Measurements from ENCODE around the gene OXER1.

Gene OXER1, protein sequence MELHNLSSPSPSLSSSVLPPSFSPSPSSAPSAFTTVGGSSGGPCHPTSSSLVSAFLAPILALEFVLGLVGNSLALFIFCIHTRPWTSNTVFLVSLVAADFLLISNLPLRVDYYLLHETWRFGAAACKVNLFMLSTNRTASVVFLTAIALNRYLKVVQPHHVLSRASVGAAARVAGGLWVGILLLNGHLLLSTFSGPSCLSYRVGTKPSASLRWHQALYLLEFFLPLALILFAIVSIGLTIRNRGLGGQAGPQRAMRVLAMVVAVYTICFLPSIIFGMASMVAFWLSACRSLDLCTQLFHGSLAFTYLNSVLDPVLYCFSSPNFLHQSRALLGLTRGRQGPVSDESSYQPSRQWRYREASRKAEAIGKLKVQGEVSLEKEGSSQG

DNA sequence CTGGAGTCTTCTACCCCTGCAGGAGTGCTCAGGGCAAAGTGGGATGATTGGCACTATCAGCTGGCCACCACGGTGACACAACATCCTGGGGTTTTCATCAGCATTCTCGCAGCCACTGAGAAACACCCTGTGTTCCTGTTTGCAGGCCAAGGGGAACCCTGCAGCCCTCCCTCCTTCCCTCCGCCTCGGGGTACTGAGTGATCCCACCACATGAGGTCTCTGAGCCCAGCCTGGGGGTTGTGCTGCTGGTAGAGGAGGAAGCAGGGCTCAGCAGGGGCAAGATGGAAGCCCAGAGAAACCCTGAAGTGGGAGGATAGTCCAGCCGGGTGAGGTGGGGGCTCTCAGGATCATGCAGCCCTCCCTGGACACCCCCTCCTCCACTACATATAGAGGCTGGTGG is at the start of gene OXER1:
Gene OXER1 (minus strand): TSS at position 40 of the 400 bp plus-strand sequence. CDS start 73 bp downstream, outside the sequence.
- DNase-seq = no peak

DNA sequence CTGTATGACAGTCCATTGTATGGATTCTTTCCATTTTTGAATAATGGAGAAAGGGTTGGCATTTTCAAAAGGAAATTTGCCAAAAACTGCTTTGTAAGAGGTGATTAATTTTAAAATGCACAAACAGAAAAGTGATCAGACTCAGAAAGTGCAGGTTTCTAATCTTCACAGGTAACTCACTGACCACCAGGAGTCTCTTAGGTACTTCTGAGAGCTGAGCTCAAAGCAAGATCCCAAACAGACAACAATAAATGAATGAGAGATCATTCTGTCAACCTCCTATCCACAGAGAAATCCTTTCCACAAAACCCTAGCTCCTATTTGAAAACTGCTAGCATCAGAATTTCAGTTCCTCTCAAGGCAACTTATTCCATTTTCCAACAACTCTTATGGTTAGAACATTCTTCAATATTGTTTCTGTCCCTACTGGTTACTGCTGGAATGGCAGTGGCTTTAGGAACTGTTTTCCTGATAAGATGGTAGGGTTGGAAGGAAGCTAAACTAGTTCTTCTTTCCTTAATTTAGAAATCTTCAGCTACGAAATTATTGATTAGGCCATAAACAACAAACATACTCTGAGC is 49.1 kb upstream of the OXER1 start:
- DNase-seq = no peak

GRCh38 chr2:42810971-42811811 is 47.3 kb upstream of the OXER1 start:
- DNase-seq = peak; percentile 40

GRCh38 chr2:42810121-42810970 is 46.4 kb upstream of the OXER1 start:
- peak; percentile 80 for DNase-seq

DNA sequence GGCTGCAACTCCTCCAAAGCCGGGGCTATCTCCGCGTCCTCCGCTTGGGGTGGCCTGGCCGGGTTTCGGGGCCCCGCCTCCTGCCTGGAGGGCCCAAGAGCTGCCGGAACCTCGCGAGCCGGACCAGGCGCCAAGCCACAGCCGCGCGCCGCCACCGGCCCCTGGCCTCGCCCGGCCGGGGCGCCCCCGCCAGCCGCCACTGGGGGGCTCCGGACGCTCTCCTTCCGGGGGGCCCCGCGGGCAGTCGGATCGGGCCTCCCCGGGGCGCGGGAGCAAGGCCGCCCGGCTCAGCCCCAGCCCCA is 45.8 kb upstream of the OXER1 start:
- peak; percentile 52 for DNase-seq

GRCh38 chr2:42809131-42809818 is 45.3 kb upstream of the OXER1 start:
- DNase-seq = peak; percentile 40

- no peak for DNase-seq
Observed at GRCh38 chr2:42808301-42808700, 44.4 kb upstream of the OXER1 start.

DNA sequence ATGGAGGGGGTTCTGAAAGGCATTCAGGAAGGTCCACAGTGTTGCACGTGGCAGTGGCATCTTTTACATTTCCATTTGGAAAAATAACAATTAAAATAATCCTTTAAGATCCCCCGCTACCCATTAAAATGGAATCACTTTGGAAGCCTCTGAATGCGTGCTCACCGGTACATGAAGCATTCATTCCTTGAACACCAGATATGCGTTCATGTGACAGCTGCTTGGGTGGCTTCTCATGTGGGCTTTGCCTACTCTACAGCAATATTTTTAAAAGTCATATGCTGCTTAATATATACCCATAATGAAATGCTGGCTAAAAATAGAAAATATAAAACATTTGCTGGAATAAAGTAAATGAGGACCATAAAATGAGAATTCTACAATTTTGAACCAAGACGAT is 42.9 kb upstream of the OXER1 start:
- DNase-seq = no peak

GRCh38 chr2:42804891-42805290 is 41.0 kb upstream of the OXER1 start:
- DNase-seq = no peak

GRCh38 chr2:42804338-42804737 is 40.4 kb upstream of the OXER1 start:
- no peak for DNase-seq

DNA sequence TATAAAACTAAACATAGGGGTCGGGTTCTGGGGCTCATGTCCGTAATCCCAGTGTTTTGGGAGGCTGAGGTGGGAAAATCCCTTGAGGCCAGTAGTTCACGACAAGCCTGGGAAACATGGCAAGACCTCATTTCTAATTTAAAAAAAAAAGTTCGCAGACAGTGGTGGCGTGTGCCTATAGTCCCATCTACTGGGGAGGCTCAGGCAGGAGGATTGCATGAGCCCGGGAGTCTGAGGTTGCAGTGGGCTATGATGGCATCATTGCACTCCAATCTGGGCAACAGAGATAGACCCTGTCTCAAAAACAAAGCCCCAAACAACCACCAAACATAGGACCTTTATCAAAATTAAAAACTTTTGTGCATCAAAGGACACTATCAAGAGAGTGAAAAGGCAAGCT is 38.2 kb upstream of the OXER1 start:
- no peak for DNase-seq

DNA sequence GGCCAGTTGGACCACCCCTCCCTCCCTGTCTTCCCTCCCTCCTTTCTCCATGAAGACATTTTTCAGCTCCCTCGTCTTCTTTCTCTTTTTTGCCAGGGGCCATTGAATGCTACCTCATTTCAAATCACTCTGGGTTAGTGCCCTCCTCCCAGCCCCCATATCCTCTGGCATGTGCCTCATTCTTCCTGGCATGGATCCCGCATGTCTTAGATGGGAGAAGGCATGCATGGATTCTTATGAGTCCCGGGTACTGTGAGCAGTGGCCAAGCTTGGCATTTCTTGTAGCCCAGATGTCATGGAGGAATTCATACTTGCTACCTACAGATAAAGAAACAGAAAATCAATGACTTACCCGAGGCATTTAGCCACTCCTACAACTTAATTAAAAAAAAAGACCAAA is 37.4 kb upstream of the OXER1 start:
- no peak for DNase-seq

GRCh38 chr2:42800981-42801380 is 37.0 kb upstream of the OXER1 start:
- DNase-seq = no peak

GRCh38 chr2:42800461-42800962 is 36.6 kb upstream of the OXER1 start:
- DNase-seq = no peak

GRCh38 chr2:42799881-42800280 is 35.9 kb upstream of the OXER1 start:
- DNase-seq = no peak

- no peak for DNase-seq
Observed at GRCh38 chr2:42797281-42797680, 33.3 kb upstream of the OXER1 start.

- no peak for DNase-seq
Observed at GRCh38 chr2:42796427-42797248, 32.7 kb upstream of the OXER1 start.

DNA sequence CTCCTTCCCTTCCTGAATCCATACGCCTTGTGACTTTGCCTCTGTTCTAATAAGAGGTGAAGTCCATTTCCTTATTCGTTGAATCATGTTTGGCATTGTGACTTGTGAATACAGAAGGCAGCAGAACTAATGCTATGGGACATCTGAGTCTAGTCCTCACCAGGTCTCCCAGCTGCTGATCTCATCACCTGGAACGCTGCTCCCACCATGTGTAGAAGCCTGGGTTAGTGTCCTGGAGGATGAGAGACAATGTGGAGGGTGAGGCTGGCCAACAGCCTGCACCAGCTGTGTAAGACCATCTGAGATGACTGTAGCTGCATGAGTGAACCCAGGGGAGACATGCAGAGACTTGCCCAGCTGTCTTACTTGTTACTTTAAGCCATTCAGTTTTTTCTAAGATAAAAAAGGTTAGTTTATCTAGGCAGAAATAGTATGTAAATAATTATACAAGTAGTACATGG is 31.9 kb upstream of the OXER1 start:
- no peak for DNase-seq

DNA sequence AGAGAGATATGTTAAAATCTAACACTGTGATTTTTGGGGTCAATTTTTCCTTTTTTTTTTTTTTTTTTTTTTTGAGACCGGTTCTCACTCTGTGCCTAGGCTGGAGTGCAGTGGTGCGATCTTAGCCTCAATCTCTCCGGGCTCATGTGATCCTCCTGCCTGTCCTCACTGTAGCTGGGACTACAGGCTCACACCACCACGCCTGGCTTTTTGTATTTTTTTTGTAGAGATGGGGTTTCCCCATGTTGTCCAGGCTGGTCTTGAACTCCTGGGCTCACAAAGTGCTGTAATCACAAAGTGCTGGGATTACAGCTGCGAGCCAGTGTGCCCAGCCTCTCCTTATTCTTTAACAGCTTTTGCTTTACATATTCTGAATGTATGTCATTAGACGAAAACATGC is 31.3 kb upstream of the OXER1 start:
- DNase-seq = no peak

DNA sequence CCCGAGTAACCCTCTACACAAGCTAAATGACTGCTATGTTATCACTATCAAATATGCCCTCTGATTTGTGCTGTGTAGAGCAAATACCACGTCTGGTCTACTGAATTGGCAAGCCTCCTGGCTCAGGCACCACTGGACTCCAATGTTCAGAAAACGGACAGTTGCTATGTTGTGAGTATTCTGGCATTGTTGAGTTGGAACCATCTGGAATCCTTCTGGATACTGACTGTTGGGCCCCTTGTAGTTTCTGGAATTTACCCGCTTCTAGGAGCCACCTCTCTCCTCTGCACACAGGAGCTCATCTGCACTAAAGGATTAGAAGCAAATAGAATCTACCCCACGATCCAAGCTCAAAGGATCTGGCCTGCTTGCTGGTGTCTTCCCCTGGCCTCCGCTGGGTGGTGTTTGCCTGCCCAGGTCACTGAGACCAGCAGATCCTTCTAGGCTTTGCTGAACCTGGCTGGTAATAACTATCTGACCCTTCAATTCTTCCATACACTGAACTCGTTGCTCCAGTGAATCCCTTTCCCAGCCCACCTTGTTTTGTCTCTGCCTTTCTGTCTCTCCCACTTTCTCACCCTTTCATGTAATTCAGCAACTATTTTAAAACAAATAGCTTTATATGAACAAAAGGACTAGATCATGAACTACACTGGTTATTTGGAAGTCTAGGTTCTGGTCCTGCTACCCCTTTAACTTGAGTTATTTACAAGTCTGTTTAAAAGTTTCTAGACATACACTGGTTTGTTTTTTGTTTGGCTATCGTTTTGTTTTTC is 30.5 kb upstream of the OXER1 start:
- DNase-seq = no peak
